Ovary (tissue), 9 donors: ENCODE data around the gene ERFE. TPM values are rescaled to one million over a fixed set of nuclear protein-coding genes. Genes with fewer than 3 reads are reported as not detected.

Source experiments
- polyA plus RNA-seq, 2 donors: library from polyadenylated mRNA; stranded (reverse); fragments of 200-250 nt in 1 of 2; fragments of 350-450 nt in 1 of 2; fragmentation: Illumina TruSeq in 1 of 2; extraction: RNeasy Lipid Tissue Mini Kit (QIAGEN cat#74804) in 1 of 2; gene quantifications; one replicate each; pipeline ENCODE4 v1.2.3, GENCODE V29; 2013 to 2014
- total RNA-seq, 7 donors: library from RNA; depleted of rRNA in 2 of 7; stranded (reverse); fragments of >200 nt in 2 of 7; fragmentation: NEBNext Ultra II Directional in 3 of 7; extraction: Animal tissue kit (Norgen Biotek cat#: 25700) in 3 of 7; gene quantifications; one replicate each; pipeline versions ENCODE4 v1.1.0 to v1.2.4, GENCODE V29; 2016 to 2023
- donor health status: DM: no; HTN: no; CAD: no; lungs with moderate emphysema.
- donor health status: DM: no; HTN: no; CAD: no.
- donor health status: Bipolar disorder and iron deficiency.
- donor health status: DM: yes; HTN: yes; CAD: no.
- donor health status: DM: no; HTN: no; CAD: no.
- donor health status: DM: yes; HTN: yes; CAD: no.

ERFE gene
- total and polyA plus RNA-seq, 9 donors, result 0.19 to 0.69 (median 0.25) TPM; not detected in 4

Other genes with a start within 250 kb of the ERFE start
- gene UBE2F, start 192.0 kb upstream of the ERFE start, total RNA-seq, result 10 to 100 TPM; 20.3 to 44.0 (median 23.8) TPM
- gene UBE2F, start 192.0 kb upstream of the ERFE start, polyA plus RNA-seq, result 10 to 100 TPM; 22.2 to 48.4 TPM
- 10 to 100 TPM in 5 of 7 donors, 1 to 10 TPM in 2; 7.3 to 17.5 (median 12.5) TPM for gene SCLY, start 98.0 kb upstream of the ERFE start, total RNA-seq
- 10 to 100 TPM in 1 of 2 donors, 1 to 10 TPM in 1; 7.6 to 18.0 TPM for gene SCLY, start 98.0 kb upstream of the ERFE start, polyA plus RNA-seq
- 10 to 100 TPM in 1 of 7 donors, 1 to 10 TPM in 2, under 1 TPM in 4; 0.11 to 12.9 (median 0.61) TPM for gene ESPNL, start 58.6 kb upstream of the ERFE start, total RNA-seq
- gene ESPNL, start 58.6 kb upstream of the ERFE start, polyA plus RNA-seq, result 1 to 10 TPM in 1 of 2 donors, under 1 TPM in 1; 0.15 to 1.2 TPM
- gene KLHL30, start 20.3 kb upstream of the ERFE start, total RNA-seq, result under 1 TPM in 6 of 7 donors, not detected in 1; 0.08 to 0.74 (median 0.26) TPM
- under 1 TPM; 0.20 to 0.24 TPM for gene KLHL30, start 20.3 kb upstream of the ERFE start, polyA plus RNA-seq
- 10 to 100 TPM; 28.4 to 54.9 (median 38.9) TPM for gene ILKAP, start 44.7 kb downstream of the ERFE start, total RNA-seq
- 10 to 100 TPM; 28.5 to 49.5 TPM for gene ILKAP, start 44.7 kb downstream of the ERFE start, polyA plus RNA-seq
- 10 to 100 TPM in 2 of 7 donors, 1 to 10 TPM in 5; 1.1 to 12.4 (median 3.1) TPM for gene HES6, start 81.1 kb downstream of the ERFE start, total RNA-seq
- 1 to 10 TPM in 1 of 2 donors, under 1 TPM in 1; 0.33 to 2.0 TPM for gene HES6, start 81.1 kb downstream of the ERFE start, polyA plus RNA-seq
- 10 to 100 TPM in 6 of 7 donors, 1 to 10 TPM in 1; 9.9 to 34.5 (median 27.4) TPM for gene PER2, start 129.6 kb downstream of the ERFE start, total RNA-seq
- gene PER2, start 129.6 kb downstream of the ERFE start, polyA plus RNA-seq, result 1 to 10 TPM; 8.1 to 8.5 TPM
- 10 to 100 TPM in 6 of 7 donors, 1 to 10 TPM in 1; 7.0 to 29.2 (median 19.9) TPM for gene TRAF3IP1, start 161.5 kb downstream of the ERFE start, total RNA-seq
- 10 to 100 TPM in 1 of 2 donors, 1 to 10 TPM in 1; 8.5 to 17.0 TPM for gene TRAF3IP1, start 161.5 kb downstream of the ERFE start, polyA plus RNA-seq